ENCODE results near the gene ARHGAP27. TPM values are rescaled to one million over a fixed set of nuclear protein-coding genes. Genes with fewer than 3 reads are reported as not detected.
A peak's percentile ranks its signal among the peaks of the same experiment; 100 is the strongest.

Gene ARHGAP27
- total and polyA plus RNA-seq, 9 of the 15 experiments (the other 6 are each of a cell fraction or from before 2014, with no cell fraction given) = 0.04 to 4.6 (median 2.1) TPM

- no peak for ATAC-seq
- H3K27ac ChIP-seq (ENCODE audit: extremely low read depth, low read depth, low read length) = no peak overlapping the region
- TF ChIP-seq CEBPG (CRISPR knock-in tag; IDR thresholded peaks at IDR 0.05) (no peak), CEBPG (tag; conservative IDR thresholded peaks at IDR 0.05 in 1 of 2, IDR thresholded peaks at IDR 0.05 in 1 of 2) (peak in 1 of 2 experiments; percentile 41; a peak in 1 of 4 replicates), HNRNPLL (IDR thresholded peaks at IDR 0.05; ENCODE audit: low read depth, low read length, poor library complexity, severe bottlenecking) (no peak), PHF21A (IDR thresholded peaks at IDR 0.05; ENCODE audit: borderline replicate concordance, low read depth) (no peak), CHD7 (IDR thresholded peaks at IDR 0.05; ENCODE audit: low read depth, low read length) (no peak), ATF3 (IDR thresholded peaks at IDR 0.05) (peak; percentile 41), ATF3 (CRISPR knock-in tag; conservative IDR thresholded peaks at IDR 0.05) (no peak), ADNP (tag; IDR thresholded peaks at IDR 0.05) (no peak), RBM25 (IDR thresholded peaks at IDR 0.05; ENCODE audit: low read depth, low read length, severe bottlenecking) (peak; percentile 51)
Observed at GRCh38 chr17:45357364-45357997, 75.2 kb downstream of the ARHGAP27 start.

More at GRCh38 chr17:45357364-45357997, 75.2 kb downstream of the ARHGAP27 start:
- Histone ChIP-seq H3K4me1 (replicated peaks in 1 of 2; ENCODE audit: control insufficient read depth in 2 of 2, insufficient read depth in 2 of 2, low read length in 2 of 2) (peaks cover 0 to 6% of the 10 kb centered on the region in 2 experiments; a peak in 4 of 5 replicates), H4K20me1 (replicated peaks; ENCODE audit: control insufficient read depth, insufficient read depth, low read length) (no peaks in the 10 kb centered on the region), H3K9me3 (replicated peaks; ENCODE audit: control insufficient read depth, insufficient read depth, low read depth, low read length) (no peaks in the 10 kb centered on the region), H3K36me3 (ENCODE audit: control insufficient read depth, insufficient read depth, low read length) (no peaks in the 10 kb centered on the region), H3K79me2 (ENCODE audit: control insufficient read depth, insufficient read depth, low read length) (no peaks in the 10 kb centered on the region), H3K9ac (ENCODE audit: insufficient read depth in 1 of 2, low read depth in 2 of 2, low read length in 2 of 2) (no peak overlapping the region), H3K27me3 (ENCODE audit: control insufficient read depth in 2 of 2, insufficient read depth in 2 of 2, low read length in 2 of 2) (peaks cover 5 to 21% of the 10 kb centered on the region in 2 experiments; a peak in 3 of 5 replicates), H2AFZ (ENCODE audit: low read depth, low read length) (peak overlapping the region; percentile 3; the same call in 1 of the 2 replicates), H3K4me3 (no peak overlapping the region), H3K9me1 (ENCODE audit: control insufficient read depth, insufficient read depth, low read length) (no peaks in the 10 kb centered on the region), H3K4me2 (ENCODE audit: insufficient read depth, low read length) (no peak overlapping the region)
- intact Hi-C loops (cut with micrococcal nuclease) (no loop called here), in situ Hi-C loops (cut with MboI) (no loop called here)
- no TSS peak for BruUV-seq (replicated peaks)
- DNase-seq (ENCODE audit: extremely low read depth in 1 of 4, low spot score in 3 of 4) (no peak), FAIRE-seq (no peak)
- 27% methylated on average over 5 of the region's 5 CpGs for WGBS (ENCODE audit: insufficient coverage, low coverage, missing lambda C conversion rate)
- ChIA-PET POLR2A (interaction anchor here (0.6 to 1.5 kb wide), 4 partner anchors 9 to 209 kb away, joined by 3 to 5 read pairs (median 4); partner anchors contain the start of gene HEXIM1), CTCF (ENCODE audit: low intra/inter-chr PET ratio) (no interaction called here)
